ENCODE results near the gene TCF19.

TCF19 gene

GRCh38 chr6:31173406-31173805, 15.0 kb downstream of the TCF19 start:
- TF ChIP-seq POU6F1 (CRISPR knock-in tag; IDR thresholded peaks at IDR 0.05; ENCODE audit: borderline replicate concordance, low read depth) (no peak), ZC3H10 (CRISPR knock-in tag; IDR thresholded peaks at IDR 0.05) (no peak), ARNTL (CRISPR knock-in tag; IDR thresholded peaks at IDR 0.05; ENCODE audit: borderline replicate concordance, low read depth) (no peak), TCF4 (CRISPR knock-in tag; IDR thresholded peaks at IDR 0.05; ENCODE audit: borderline replicate concordance) (no peak), TSHZ2 (CRISPR knock-in tag; IDR thresholded peaks at IDR 0.05) (no peak), RARB (CRISPR knock-in tag; IDR thresholded peaks at IDR 0.05) (no peak), PATZ1 (CRISPR knock-in tag; IDR thresholded peaks at IDR 0.05; ENCODE audit: borderline replicate concordance) (no peak), CSDC2 (CRISPR knock-in tag; IDR thresholded peaks at IDR 0.05) (no peak), ZNF565 (CRISPR knock-in tag; conservative IDR thresholded peaks at IDR 0.05; ENCODE audit: low read depth) (no peak), ESRRG (CRISPR knock-in tag; IDR thresholded peaks at IDR 0.05) (no peak), CREB5 (CRISPR knock-in tag; IDR thresholded peaks at IDR 0.05; ENCODE audit: low read depth) (no peak), ISL1 (CRISPR knock-in tag; IDR thresholded peaks at IDR 0.05) (no peak), TOX (CRISPR knock-in tag; IDR thresholded peaks at IDR 0.05; ENCODE audit: borderline replicate concordance) (no peak)
- ATAC-seq, result no peak

DNA sequence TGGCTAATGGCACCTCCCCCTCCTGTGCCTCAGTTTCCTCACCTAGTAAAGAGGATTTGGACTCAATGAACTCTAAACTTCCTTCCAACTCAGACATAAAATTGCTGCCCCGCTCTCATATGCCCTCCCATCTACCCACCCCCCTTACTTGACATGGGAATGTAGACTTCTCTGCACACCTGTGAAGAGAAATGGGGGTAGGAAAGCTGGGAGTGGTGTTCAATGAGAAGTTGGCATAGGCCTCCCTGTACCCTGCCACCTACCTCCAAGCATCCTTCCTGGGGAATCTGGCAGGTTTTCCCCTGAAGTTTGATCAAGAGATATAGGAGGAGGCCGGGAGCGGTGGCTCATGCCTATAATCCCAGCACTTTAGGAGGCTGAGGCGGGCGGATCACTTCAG, 16.0 kb downstream of the TCF19 start:
- ATAC-seq, result no peak
- TF ChIP-seq, protein P1, sequence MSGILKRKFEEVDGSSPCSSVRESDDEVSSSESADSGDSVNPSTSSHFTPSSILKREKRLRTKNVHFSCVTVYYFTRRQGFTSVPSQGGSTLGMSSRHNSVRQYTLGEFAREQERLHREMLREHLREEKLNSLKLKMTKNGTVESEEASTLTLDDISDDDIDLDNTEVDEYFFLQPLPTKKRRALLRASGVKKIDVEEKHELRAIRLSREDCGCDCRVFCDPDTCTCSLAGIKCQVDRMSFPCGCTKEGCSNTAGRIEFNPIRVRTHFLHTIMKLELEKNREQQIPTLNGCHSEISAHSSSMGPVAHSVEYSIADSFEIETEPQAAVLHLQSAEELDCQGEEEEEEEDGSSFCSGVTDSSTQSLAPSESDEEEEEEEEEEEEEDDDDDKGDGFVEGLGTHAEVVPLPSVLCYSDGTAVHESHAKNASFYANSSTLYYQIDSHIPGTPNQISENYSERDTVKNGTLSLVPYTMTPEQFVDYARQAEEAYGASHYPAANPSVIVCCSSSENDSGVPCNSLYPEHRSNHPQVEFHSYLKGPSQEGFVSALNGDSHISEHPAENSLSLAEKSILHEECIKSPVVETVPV (CRISPR knock-in tag; IDR thresholded peaks at IDR 0.05), result no peak
- TF ChIP-seq ZFP30 (CRISPR knock-in tag; IDR thresholded peaks at IDR 0.05) (no peak), RARB (CRISPR knock-in tag; IDR thresholded peaks at IDR 0.05) (no peak), PPARA (CRISPR knock-in tag; IDR thresholded peaks at IDR 0.05; ENCODE audit: borderline replicate concordance) (no peak), TCF4 (CRISPR knock-in tag; IDR thresholded peaks at IDR 0.05; ENCODE audit: borderline replicate concordance) (no peak), ARNTL (CRISPR knock-in tag; IDR thresholded peaks at IDR 0.05; ENCODE audit: borderline replicate concordance, low read depth) (no peak), ESRRG (CRISPR knock-in tag; IDR thresholded peaks at IDR 0.05) (no peak)

DNA sequence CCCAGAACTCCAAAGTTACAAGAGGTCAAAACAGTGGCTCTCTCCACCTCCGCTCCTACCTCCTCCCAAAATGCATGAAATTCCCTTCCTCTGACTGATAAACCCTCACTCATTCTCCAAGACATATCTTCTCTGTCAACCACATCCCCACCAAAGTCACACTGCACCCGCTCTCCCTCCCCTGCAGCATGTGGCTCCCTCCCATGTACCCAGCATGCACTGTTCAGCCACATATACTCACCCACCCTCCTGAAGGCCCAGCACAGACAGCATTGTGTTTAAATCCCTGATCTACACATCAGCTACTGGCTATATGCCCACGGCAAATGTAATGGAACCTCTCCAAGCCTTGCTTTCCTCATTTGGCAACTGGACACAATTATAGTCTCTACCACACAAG, 17.6 kb downstream of the TCF19 start:
- no peak for TF ChIP-seq ZFP3 (CRISPR knock-in tag; IDR thresholded peaks at IDR 0.05)
- TF ChIP-seq ZFP30 (CRISPR knock-in tag; IDR thresholded peaks at IDR 0.05), result no peak
- TF ChIP-seq ESRRG (CRISPR knock-in tag; IDR thresholded peaks at IDR 0.05), result no peak
- no peak for TF ChIP-seq ZNF8 (CRISPR knock-in tag; IDR thresholded peaks at IDR 0.05)
- TF ChIP-seq, protein P1 (CRISPR knock-in tag; IDR thresholded peaks at IDR 0.05), result no peak
- ATAC-seq, result peak; percentile 27; the same call in 1 of the 3 replicates

Measured in SK-N-SH treated with all-trans-retinoic acid at 6 μM for 48 hours (cell line).